ENCODE results near the gene CPNE1. TPM values are rescaled to one million over a fixed set of nuclear protein-coding genes. Genes with fewer than 3 reads are reported as not detected.
"Not testable (repeated sequence)": the region's sequence is repeated elsewhere in the genome, so short reads cannot be mapped to it uniquely, and the experiment has no call there.

Gene CPNE1
- total RNA-seq = 10 to 100 TPM; 39.2 to 60.4 TPM

- peaks cover 0 to 43% of the 10 kb centered on the region in 2 donors for H3K4me1 ChIP-seq
- peak within 1 kb of the TSS; percentile 98 for H3K27ac ChIP-seq
- peak within 1 kb of the TSS; percentile 68 to 88 for H3K4me3 ChIP-seq
- no peaks in the 10 kb centered on the region for H3K9me3 ChIP-seq
- no peaks in the 10 kb centered on the region for H3K27me3 ChIP-seq
- peaks cover 15% of the 10 kb centered on the region for H3K36me3 ChIP-seq
- TF ChIP-seq CTCF (IDR thresholded peaks at IDR 0.05) = no peak
- peak; percentile 95 for DNase-seq (ENCODE audit: low spot score)
Measured at GRCh38 chr20:35664466-35665206, at the start of gene CPNE1, which contains the start of gene RBM12. CPNE1 (minus strand) TSS chr20:35664900; CDS start chr20:35632923, 31,977 bp downstream. RBM12 (minus strand) TSS chr20:35664900; CDS start chr20:35655322, 9,578 bp downstream.

GRCh38 chr20:35714127-35714526, 49.4 kb upstream of the CPNE1 start:
- DNase-seq (ENCODE audit: low spot score) = no peak
- Histone ChIP-seq H3K27ac (no peak overlapping the region), H3K4me3 (no peak overlapping the region), H3K9me3 (no peaks in the 10 kb centered on the region), H3K27me3 (no peaks in the 10 kb centered on the region), H3K36me3 (peaks cover 100% of the 10 kb centered on the region), H3K4me1 (peaks cover 0 to 24% of the 10 kb centered on the region in 2 donors)
- TF ChIP-seq CTCF (IDR thresholded peaks at IDR 0.05) = no peak

- H3K4me1 ChIP-seq = peaks cover 0 to 30% of the 10 kb centered on the region in 2 donors
- not testable (repeated sequence) for H3K9me3 ChIP-seq; H3K27ac ChIP-seq; H3K4me3 ChIP-seq; DNase-seq (ENCODE audit: low spot score); H3K27me3 ChIP-seq
- peaks cover 100% of the 10 kb centered on the region for H3K36me3 ChIP-seq
Measured at GRCh38 chr20:35713120-35713519, 48.4 kb upstream of the CPNE1 start.

GRCh38 chr20:35711588-35712209, 47.0 kb upstream of the CPNE1 start:
- no peaks in the 10 kb centered on the region for H3K9me3 ChIP-seq
- no peak overlapping the region for H3K27ac ChIP-seq
- TF ChIP-seq CTCF (IDR thresholded peaks at IDR 0.05) = no peak
- H3K4me3 ChIP-seq = no peak overlapping the region
- H3K36me3 ChIP-seq = peaks cover 97% of the 10 kb centered on the region
- no peaks in the 10 kb centered on the region for H3K27me3 ChIP-seq
- DNase-seq (ENCODE audit: low spot score) = no peak
- H3K4me1 ChIP-seq = peaks cover 0 to 30% of the 10 kb centered on the region in 2 donors

- H3K27ac ChIP-seq = no peak overlapping the region
- no peaks in the 10 kb centered on the region for H3K9me3 ChIP-seq
- peaks cover 97% of the 10 kb centered on the region for H3K36me3 ChIP-seq
- DNase-seq (ENCODE audit: low spot score) = no peak
- H3K27me3 ChIP-seq = no peaks in the 10 kb centered on the region
- no peak for TF ChIP-seq CTCF (IDR thresholded peaks at IDR 0.05)
- H3K4me1 ChIP-seq = peaks cover 0 to 30% of the 10 kb centered on the region in 2 donors
- no peak overlapping the region for H3K4me3 ChIP-seq
Measured at GRCh38 chr20:35710884-35711587, 46.3 kb upstream of the CPNE1 start.

- Histone ChIP-seq H3K4me1 (peaks cover 0 to 30% of the 10 kb centered on the region in 2 donors), H3K27ac (no peak overlapping the region), H3K4me3 (no peak overlapping the region), H3K27me3 (no peaks in the 10 kb centered on the region), H3K9me3 (no peaks in the 10 kb centered on the region), H3K36me3 (peaks cover 97% of the 10 kb centered on the region)
- no peak for DNase-seq (ENCODE audit: low spot score)
- no peak for TF ChIP-seq CTCF (IDR thresholded peaks at IDR 0.05)
Measured at GRCh38 chr20:35710039-35710438, 45.3 kb upstream of the CPNE1 start.

Measured in right atrium auricular region (tissue), 2 donors.